ENCODE results near the gene PPP4C.

The PPP4C gene

DNA sequence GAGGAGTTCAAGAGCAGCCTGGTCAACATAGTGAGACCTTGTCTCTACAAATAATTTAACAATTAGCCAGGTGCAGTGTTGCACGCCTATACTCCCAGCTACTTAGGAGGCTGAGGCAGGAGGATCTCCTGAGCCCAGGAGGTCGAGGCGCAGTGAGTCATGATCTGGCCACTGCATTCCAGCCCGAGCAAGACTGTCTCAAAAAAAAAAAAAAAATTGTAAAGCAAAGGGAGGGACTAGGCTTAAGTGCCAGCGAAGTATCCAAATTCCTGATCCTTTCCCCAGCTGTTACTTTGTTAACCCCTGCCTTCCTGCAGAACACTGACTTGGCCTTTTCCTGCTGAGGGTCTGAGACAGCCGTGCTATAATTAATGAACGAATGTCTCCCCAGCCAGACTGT lies 34.9 kb downstream of the PPP4C start:
- no peak for DNase-seq (ENCODE audit: low read depth in 1 of 2, low spot score in 1 of 2)
- Histone ChIP-seq H3K27ac (replicated peaks) (no peak overlapping the region), H3K27me3 (ENCODE audit: insufficient read depth, poor library complexity, severe bottlenecking) (no peaks in the 10 kb centered on the region), H3K4me3 (replicated peaks; ENCODE audit: insufficient read depth, low read length) (no peak overlapping the region)
- TF ChIP-seq POLR2AphosphoS5 (IDR thresholded peaks at IDR 0.05; ENCODE audit: low read depth) (no peak), GABPA (IDR thresholded peaks at IDR 0.05; ENCODE audit: low read depth) (no peak), SPI1 (IDR thresholded peaks at IDR 0.05; ENCODE audit: borderline replicate concordance, low read depth) (no peak)
- TF ChIP-seq, protein P1, sequence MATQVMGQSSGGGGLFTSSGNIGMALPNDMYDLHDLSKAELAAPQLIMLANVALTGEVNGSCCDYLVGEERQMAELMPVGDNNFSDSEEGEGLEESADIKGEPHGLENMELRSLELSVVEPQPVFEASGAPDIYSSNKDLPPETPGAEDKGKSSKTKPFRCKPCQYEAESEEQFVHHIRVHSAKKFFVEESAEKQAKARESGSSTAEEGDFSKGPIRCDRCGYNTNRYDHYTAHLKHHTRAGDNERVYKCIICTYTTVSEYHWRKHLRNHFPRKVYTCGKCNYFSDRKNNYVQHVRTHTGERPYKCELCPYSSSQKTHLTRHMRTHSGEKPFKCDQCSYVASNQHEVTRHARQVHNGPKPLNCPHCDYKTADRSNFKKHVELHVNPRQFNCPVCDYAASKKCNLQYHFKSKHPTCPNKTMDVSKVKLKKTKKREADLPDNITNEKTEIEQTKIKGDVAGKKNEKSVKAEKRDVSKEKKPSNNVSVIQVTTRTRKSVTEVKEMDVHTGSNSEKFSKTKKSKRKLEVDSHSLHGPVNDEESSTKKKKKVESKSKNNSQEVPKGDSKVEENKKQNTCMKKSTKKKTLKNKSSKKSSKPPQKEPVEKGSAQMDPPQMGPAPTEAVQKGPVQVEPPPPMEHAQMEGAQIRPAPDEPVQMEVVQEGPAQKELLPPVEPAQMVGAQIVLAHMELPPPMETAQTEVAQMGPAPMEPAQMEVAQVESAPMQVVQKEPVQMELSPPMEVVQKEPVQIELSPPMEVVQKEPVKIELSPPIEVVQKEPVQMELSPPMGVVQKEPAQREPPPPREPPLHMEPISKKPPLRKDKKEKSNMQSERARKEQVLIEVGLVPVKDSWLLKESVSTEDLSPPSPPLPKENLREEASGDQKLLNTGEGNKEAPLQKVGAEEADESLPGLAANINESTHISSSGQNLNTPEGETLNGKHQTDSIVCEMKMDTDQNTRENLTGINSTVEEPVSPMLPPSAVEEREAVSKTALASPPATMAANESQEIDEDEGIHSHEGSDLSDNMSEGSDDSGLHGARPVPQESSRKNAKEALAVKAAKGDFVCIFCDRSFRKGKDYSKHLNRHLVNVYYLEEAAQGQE (IDR thresholded peaks at IDR 0.05; ENCODE audit: insufficient replicate concordance, low read depth), result no peak
- TF ChIP-seq, protein P2, sequence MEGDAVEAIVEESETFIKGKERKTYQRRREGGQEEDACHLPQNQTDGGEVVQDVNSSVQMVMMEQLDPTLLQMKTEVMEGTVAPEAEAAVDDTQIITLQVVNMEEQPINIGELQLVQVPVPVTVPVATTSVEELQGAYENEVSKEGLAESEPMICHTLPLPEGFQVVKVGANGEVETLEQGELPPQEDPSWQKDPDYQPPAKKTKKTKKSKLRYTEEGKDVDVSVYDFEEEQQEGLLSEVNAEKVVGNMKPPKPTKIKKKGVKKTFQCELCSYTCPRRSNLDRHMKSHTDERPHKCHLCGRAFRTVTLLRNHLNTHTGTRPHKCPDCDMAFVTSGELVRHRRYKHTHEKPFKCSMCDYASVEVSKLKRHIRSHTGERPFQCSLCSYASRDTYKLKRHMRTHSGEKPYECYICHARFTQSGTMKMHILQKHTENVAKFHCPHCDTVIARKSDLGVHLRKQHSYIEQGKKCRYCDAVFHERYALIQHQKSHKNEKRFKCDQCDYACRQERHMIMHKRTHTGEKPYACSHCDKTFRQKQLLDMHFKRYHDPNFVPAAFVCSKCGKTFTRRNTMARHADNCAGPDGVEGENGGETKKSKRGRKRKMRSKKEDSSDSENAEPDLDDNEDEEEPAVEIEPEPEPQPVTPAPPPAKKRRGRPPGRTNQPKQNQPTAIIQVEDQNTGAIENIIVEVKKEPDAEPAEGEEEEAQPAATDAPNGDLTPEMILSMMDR (IDR thresholded peaks at IDR 0.05; ENCODE audit: insufficient read depth, low read length), result no peak

DNA sequence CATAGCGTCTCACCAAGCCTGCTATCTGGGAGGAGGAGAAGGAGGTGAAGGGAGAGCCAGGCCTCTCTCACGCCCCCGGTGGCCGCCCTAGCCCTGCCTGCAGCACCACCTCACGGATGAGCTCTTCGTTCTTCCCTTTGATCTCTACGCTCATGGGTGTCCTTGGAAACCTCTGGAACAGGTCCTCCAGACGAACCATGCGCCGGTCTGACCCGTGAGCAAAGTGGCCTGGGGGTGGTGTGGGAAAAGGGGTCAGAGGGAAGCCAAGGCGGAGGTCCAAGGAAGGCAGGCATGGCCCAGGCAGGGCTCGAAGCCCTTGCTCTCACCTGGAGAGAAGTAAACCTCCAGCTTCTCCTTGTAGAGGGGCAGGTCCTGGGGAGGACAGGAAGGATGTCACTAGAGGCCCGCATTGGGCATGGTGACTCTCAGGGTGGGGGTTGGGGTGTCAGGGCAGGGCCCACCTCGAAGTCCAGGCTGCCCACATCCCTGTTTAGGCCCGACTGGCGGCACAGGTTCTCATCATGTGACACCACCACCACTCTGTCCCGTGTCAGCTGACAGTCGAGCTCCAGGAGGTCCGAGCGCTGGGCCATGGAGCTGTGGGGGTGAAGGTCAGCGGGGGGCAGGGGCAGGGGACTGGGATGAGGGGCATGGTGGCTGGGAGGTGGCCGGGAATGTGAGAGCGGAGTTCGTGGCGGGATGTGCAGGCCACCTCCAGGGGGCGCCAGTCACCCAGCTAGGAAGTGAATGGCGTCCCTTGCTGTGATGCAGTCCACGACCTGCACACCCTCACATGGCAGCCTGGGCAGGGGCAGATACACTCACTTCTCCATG lies 36.6 kb downstream of the PPP4C start:
- peak; percentile 52 to 55 for DNase-seq (ENCODE audit: low read depth in 1 of 2, low spot score in 1 of 2)
- TF ChIP-seq SPI1 (IDR thresholded peaks at IDR 0.05; ENCODE audit: borderline replicate concordance, low read depth) (no peak), GABPA (IDR thresholded peaks at IDR 0.05; ENCODE audit: low read depth) (no peak), POLR2AphosphoS5 (IDR thresholded peaks at IDR 0.05; ENCODE audit: low read depth) (no peak)
- TF ChIP-seq, protein P1 (IDR thresholded peaks at IDR 0.05; ENCODE audit: insufficient replicate concordance, low read depth), result no peak
- TF ChIP-seq, protein P2 (IDR thresholded peaks at IDR 0.05; ENCODE audit: insufficient read depth, low read length), result peak; percentile 53
- Histone ChIP-seq H3K4me3 (replicated peaks; ENCODE audit: insufficient read depth, low read length) (no peak overlapping the region), H3K27ac (replicated peaks) (no peak overlapping the region), H3K27me3 (ENCODE audit: insufficient read depth, poor library complexity, severe bottlenecking) (no peaks in the 10 kb centered on the region)

DNA sequence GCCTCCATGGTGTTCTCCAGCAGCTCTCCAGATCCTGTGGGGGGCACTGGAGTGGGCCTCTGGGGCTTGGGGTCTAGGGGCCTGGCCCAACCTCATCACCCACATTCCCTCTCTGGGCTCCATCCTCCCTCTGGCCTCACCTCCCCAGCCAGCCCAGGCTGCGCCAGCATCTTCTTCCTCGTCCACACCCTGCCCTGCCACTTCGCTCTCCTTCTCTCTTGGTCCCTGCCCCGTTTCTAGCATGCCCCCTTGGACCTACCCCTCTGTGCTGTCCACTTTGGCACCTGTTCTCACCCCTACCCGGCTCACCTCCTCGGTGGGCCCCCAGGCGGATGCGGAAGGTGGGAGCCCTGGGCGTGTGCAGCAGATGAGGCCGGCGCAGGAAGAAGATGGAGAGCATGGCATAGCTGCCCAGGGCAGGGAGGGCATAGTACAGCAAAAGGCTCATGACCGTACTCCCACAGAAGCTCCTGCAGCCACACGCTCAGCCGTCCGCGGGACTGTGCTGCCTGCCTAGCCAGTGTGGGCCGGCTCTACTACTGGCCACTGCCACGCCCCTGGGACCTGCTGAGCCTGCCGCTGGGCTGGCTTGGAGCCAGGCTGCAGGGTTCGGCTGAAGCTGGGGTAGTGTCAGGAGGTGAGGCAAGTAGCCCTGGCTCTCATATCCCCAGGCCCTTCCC lies 37.4 kb downstream of the PPP4C start, which contains the start of gene GDPD3:
TSS of gene GDPD3 (minus strand) at position 507 of the 680 bp plus-strand sequence. CDS start at position 448, 59 bp downstream.
- no peak within 1 kb of the TSS for H3K27ac ChIP-seq (replicated peaks)
- no peaks in the 10 kb centered on the region for H3K27me3 ChIP-seq (ENCODE audit: insufficient read depth, poor library complexity, severe bottlenecking)
- DNase-seq (ENCODE audit: low read depth in 1 of 2, low spot score in 1 of 2), result no peak
- no peak within 1 kb of the TSS for H3K4me3 ChIP-seq (replicated peaks; ENCODE audit: insufficient read depth, low read length)
- TF ChIP-seq, protein P2 (IDR thresholded peaks at IDR 0.05; ENCODE audit: insufficient read depth, low read length), result no peak
- no peak for TF ChIP-seq SPI1 (IDR thresholded peaks at IDR 0.05; ENCODE audit: borderline replicate concordance, low read depth)
- TF ChIP-seq, protein P1 (IDR thresholded peaks at IDR 0.05; ENCODE audit: insufficient replicate concordance, low read depth), result no peak
- TF ChIP-seq POLR2AphosphoS5 (IDR thresholded peaks at IDR 0.05; ENCODE audit: low read depth), result no peak
- TF ChIP-seq GABPA (IDR thresholded peaks at IDR 0.05; ENCODE audit: low read depth), result no peak
